GM06990 (cell line): ENCODE measurements around the gene UGT1A4.

Experiments
- DNase-seq: peaks from one replicate; pipeline ENCODE4 v3.0.0-alpha.2; 2011; ENCODE audit not compliant: insufficient read length; ENCODE audit errors: extremely low read depth
- H3K27me3 ChIP-seq: replicated peaks from 2 replicates; pipeline ENCODE4 v1.6.0; 2011; ENCODE audit warnings: low read length; ENCODE audit not compliant: control insufficient read depth, insufficient read depth
- H3K36me3 ChIP-seq: 2 replicates; pipeline ENCODE4 v1.5.1; 2011; ENCODE audit warnings: low read length; ENCODE audit not compliant: control insufficient read depth, insufficient read depth
- H3K4me3 ChIP-seq: replicated peaks from 2 replicates; pipeline ENCODE4 v1.5.1; 2011; ENCODE audit warnings: low read depth, mild to moderate bottlenecking, control low read depth, low read length
- TF ChIP-seq, protein P1 (sequence below): IDR thresholded peaks from 2 replicates; pipeline ENCODE4 v1.5.1; 2011; ENCODE audit warnings: low read length, control low read depth, mild to moderate bottlenecking, inconsistent platforms; ENCODE audit not compliant: insufficient read depth, poor library complexity, severe bottlenecking

UGT1A4 gene

DNA sequence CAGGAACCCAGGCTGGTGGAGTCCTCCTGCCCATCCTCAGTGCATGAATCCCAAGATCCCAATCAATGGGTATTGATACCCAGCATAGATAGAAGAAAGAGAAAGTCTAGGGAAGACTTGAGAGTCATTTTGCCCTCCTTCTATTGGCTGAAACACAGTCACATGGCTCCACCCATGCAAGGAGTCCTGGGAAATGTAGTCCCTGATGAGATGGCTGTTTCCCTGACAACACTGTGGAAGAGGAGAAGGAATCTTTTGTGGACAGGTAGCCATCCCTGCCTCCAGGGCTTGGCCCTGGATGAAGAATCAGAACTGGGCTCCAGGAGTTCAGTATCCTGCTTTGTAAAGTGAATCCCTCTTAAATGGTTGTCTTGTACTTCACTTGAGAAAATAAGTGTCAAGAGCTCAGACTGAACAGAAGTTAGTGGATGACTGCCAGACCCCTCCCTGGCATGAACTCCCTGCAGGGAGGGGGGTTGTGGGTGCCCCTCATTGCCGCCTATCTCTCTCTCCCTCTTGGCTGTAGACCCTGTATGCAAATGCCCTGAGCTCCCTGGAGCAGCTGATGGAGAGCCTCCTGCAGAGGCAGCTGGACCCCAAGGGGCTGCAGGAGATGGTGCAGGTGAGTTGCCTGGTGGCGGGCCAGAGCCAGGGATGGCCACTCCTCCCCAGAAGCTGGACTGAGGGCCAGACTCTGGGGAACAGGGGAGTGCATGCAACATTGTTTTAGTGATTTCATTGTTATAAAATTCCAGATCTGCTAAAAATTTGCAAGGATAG, 95.7 kb downstream of the UGT1A4 start:
- no peak for DNase-seq
- Histone ChIP-seq H3K36me3 (no peaks in the 10 kb centered on the region), H3K27me3 (no peaks in the 10 kb centered on the region), H3K4me3 (no peak overlapping the region)
- TF ChIP-seq, protein P1, sequence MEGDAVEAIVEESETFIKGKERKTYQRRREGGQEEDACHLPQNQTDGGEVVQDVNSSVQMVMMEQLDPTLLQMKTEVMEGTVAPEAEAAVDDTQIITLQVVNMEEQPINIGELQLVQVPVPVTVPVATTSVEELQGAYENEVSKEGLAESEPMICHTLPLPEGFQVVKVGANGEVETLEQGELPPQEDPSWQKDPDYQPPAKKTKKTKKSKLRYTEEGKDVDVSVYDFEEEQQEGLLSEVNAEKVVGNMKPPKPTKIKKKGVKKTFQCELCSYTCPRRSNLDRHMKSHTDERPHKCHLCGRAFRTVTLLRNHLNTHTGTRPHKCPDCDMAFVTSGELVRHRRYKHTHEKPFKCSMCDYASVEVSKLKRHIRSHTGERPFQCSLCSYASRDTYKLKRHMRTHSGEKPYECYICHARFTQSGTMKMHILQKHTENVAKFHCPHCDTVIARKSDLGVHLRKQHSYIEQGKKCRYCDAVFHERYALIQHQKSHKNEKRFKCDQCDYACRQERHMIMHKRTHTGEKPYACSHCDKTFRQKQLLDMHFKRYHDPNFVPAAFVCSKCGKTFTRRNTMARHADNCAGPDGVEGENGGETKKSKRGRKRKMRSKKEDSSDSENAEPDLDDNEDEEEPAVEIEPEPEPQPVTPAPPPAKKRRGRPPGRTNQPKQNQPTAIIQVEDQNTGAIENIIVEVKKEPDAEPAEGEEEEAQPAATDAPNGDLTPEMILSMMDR = no peak

DNA sequence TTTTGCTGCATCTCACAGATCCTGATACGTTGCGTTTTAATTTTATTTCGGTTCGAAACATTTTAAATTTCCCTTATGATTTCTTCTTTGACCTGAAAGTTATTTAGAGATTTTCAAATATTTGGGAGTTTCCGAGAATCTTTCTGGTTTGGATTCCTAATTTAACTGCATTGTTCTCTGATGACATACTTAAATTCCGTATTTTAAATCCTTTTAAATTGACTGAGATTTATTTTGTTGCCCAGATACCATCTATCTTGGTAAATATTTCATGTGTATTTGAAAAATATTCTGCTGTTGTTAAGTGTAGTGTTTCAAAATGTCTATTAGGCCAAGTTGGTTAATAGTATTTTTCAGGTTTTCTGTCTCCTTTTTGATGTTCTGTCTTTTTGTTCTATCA, 97.3 kb downstream of the UGT1A4 start:
- 0 out of 2 replicates have a peak, but pooled peaks cover 2% of the 10 kb centered on the region for H3K27me3 ChIP-seq
- no peak for DNase-seq
- TF ChIP-seq, protein P1 = no peak
- H3K36me3 ChIP-seq = no peaks in the 10 kb centered on the region
- no peak overlapping the region for H3K4me3 ChIP-seq

DNA sequence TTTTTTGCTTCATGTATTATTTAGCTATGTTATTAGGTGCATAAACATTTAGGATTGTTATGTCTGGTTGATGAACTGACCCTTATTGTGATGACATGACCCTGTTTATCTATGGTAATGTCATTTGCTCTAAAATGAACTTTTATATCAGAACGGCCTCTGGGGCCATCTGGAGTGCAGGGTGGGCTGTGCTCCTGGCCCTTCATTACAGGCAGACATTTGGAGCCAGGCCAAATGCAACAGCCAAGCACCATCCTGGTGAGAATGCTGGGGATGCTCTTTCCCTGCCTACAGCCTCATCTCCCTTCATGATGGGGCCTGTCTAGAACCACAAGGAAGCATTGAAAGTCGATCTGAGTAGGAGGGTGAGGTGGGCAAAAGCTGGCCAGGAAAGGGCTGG, 97.8 kb downstream of the UGT1A4 start:
- 0 out of 2 replicates have a peak, but pooled peaks cover 2% of the 10 kb centered on the region for H3K27me3 ChIP-seq
- no peaks in the 10 kb centered on the region for H3K36me3 ChIP-seq
- no peak for DNase-seq
- no peak overlapping the region for H3K4me3 ChIP-seq
- TF ChIP-seq, protein P1 = no peak

DNA sequence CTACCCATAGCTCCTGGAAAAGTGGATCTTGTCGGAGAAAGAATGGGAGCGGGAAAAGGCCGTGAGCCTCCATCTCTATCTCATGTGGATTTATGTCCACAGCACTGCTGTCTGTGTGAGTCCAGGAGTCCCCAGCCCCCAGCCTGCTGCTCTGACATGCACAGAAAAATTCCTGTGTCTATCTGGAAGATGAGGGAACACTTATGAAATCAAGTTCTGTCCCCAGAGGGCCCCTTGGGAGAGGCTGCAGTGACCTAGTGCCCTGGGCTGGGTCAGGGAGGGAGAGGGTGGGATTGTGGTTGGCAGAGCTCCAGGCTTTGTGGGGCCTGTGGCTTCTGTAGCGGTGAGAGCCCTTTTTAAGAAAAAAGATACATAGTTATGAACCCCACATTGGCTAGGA, 98.2 kb downstream of the UGT1A4 start:
- Histone ChIP-seq H3K36me3 (no peaks in the 10 kb centered on the region), H3K27me3 (0 out of 2 replicates have a peak, but pooled peaks cover 2% of the 10 kb centered on the region), H3K4me3 (no peak overlapping the region)
- TF ChIP-seq, protein P1 = no peak
- no peak for DNase-seq

DNA sequence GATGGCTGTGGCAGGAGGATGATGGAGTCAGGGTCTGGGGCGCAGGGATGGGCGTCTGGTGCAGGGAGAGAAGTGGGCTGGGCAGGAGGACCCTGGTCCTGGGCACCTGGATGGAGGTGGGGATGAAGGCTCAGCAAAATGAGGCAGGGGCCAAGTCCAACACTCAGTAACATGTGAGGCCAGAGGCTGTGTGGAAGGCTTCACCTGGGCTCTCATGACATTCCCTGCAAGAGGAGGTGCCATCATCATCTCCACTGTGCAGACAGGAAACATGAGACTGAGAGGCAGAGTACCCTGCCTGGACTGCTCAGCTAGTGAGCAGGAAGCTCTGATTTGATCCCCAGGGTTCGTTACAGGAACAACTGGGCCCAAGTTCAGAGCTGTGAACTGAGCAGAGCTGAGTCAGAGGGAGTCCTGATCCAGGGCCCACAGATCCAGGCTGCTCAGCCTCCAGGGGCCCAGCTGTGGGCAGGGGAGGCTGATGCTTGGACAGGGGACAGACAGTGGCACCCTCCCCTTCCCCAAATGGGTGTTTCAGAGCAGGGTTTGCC, 98.9 kb downstream of the UGT1A4 start:
- DNase-seq = no peak
- no peaks in the 10 kb centered on the region for H3K36me3 ChIP-seq
- H3K4me3 ChIP-seq = no peak overlapping the region
- H3K27me3 ChIP-seq = 0 out of 2 replicates have a peak, but pooled peaks cover 2% of the 10 kb centered on the region
- TF ChIP-seq, protein P1 = no peak
